Measurements from ENCODE around the gene MINDY1. TPM values are rescaled to one million over a fixed set of nuclear protein-coding genes. Genes with fewer than 3 reads are reported as not detected.
A peak's percentile ranks its signal among the peaks of the same experiment; 100 is the strongest.

MINDY1 gene
- total and polyA plus RNA-seq, 2 experiments from 2014 or later: 11.5 to 35.6 TPM

GRCh38 chr1:150985179-150985825 lies 21.4 kb downstream of the MINDY1 start:
- Histone ChIP-seq H3K4me3 (no peak overlapping the region), H3K27me3 (no peaks in the 10 kb centered on the region), H3K36me3 (no peaks in the 10 kb centered on the region), H3K27ac (no peak overlapping the region), H3K4me1 (ENCODE audit: low read depth) (peaks cover 12% of the 10 kb centered on the region), H3K9me3 (ENCODE audit: low read depth) (no peaks in the 10 kb centered on the region)
- no peak for DNase-seq (ENCODE audit: low read depth in 1 of 2, low spot score in 1 of 2)
- TF ChIP-seq CTCF (IDR thresholded peaks at IDR 0.05; ENCODE audit: low read depth, low read length): no peak

GRCh38 chr1:150981805-150982712 lies 24.6 kb downstream of the MINDY1 start, which contains the start of gene ANXA9:
Gene ANXA9, plus strand, starts transcription at chr1:150982292. Its CDS starts 814 bp downstream, at chr1:150983106.
- no peak for DNase-seq (ENCODE audit: low read depth in 1 of 2, low spot score in 1 of 2)
- Histone ChIP-seq H3K4me3 (no peak within 1 kb of the TSS), H3K4me1 (ENCODE audit: low read depth) (peaks cover 18% of the 10 kb centered on the region), H3K36me3 (no peaks in the 10 kb centered on the region), H3K9me3 (ENCODE audit: low read depth) (no peaks in the 10 kb centered on the region), H3K27me3 (no peaks in the 10 kb centered on the region), H3K27ac (peak within 1 kb of the TSS; percentile 13)
- no peak for TF ChIP-seq CTCF (IDR thresholded peaks at IDR 0.05; ENCODE audit: low read depth, low read length)

- H3K4me3 ChIP-seq: no peak overlapping the region
- H3K27ac ChIP-seq: peak overlapping the region; percentile 13
- TF ChIP-seq CTCF (IDR thresholded peaks at IDR 0.05; ENCODE audit: low read depth, low read length): no peak
- H3K4me1 ChIP-seq (ENCODE audit: low read depth): peaks cover 18% of the 10 kb centered on the region
- H3K9me3 ChIP-seq (ENCODE audit: low read depth): no peaks in the 10 kb centered on the region
- DNase-seq (ENCODE audit: low read depth in 1 of 2, low spot score in 1 of 2): peak in 1 of 2 donors; percentile 76
- H3K36me3 ChIP-seq: no peaks in the 10 kb centered on the region
- no peaks in the 10 kb centered on the region for H3K27me3 ChIP-seq
Measured at GRCh38 chr1:150981177-150981804, 25.4 kb downstream of the MINDY1 start.

GRCh38 chr1:150979092-150980056 lies 27.3 kb downstream of the MINDY1 start:
- H3K4me3 ChIP-seq: no peak overlapping the region
- no peaks in the 10 kb centered on the region for H3K27me3 ChIP-seq
- H3K27ac ChIP-seq: no peak overlapping the region
- H3K9me3 ChIP-seq (ENCODE audit: low read depth): no peaks in the 10 kb centered on the region
- no peaks in the 10 kb centered on the region for H3K36me3 ChIP-seq
- DNase-seq (ENCODE audit: low read depth in 1 of 2, low spot score in 1 of 2): peak; percentile 93
- H3K4me1 ChIP-seq (ENCODE audit: low read depth): peaks cover 18% of the 10 kb centered on the region
- TF ChIP-seq CTCF (IDR thresholded peaks at IDR 0.05; ENCODE audit: low read depth, low read length): peak; percentile 100

Data from cardiac muscle cell (in vitro differentiated cells and primary cell).